ENCODE data around the gene AFAP1L1.

Gene AFAP1L1

DNA sequence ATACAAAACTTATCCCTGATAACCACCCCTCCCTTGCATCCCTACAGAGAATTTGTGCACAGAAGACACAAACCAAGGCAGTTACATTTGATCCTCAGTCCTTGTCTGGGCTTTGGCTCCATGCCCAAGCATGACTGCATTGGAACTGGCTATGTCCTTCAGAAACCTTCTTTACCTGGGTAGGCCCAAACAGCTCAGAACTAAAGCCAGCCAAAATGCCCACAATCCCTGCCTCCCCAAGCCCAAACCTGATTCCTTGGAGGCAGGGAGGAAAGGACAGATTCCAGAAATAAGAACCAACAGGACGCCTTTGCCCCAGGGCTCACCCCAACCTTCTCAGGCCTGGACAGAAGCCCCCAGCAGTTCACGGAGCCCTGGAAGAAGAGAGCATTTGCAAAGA lies 99.2 kb downstream of the AFAP1L1 start:
- Histone ChIP-seq H3K36me3 (replicated peaks) (no peaks in the 10 kb centered on the region), H3K27me3 (replicated peaks) (no peaks in the 10 kb centered on the region), H3K27ac (no peak overlapping the region), H3K4me3 (ENCODE audit: low read depth, low read length) (no peak overlapping the region)
- TF ChIP-seq, protein P1, sequence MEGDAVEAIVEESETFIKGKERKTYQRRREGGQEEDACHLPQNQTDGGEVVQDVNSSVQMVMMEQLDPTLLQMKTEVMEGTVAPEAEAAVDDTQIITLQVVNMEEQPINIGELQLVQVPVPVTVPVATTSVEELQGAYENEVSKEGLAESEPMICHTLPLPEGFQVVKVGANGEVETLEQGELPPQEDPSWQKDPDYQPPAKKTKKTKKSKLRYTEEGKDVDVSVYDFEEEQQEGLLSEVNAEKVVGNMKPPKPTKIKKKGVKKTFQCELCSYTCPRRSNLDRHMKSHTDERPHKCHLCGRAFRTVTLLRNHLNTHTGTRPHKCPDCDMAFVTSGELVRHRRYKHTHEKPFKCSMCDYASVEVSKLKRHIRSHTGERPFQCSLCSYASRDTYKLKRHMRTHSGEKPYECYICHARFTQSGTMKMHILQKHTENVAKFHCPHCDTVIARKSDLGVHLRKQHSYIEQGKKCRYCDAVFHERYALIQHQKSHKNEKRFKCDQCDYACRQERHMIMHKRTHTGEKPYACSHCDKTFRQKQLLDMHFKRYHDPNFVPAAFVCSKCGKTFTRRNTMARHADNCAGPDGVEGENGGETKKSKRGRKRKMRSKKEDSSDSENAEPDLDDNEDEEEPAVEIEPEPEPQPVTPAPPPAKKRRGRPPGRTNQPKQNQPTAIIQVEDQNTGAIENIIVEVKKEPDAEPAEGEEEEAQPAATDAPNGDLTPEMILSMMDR (IDR thresholded peaks at IDR 0.05; ENCODE audit: low read depth, low read length, missing control alignments) = no peak
- in situ Hi-C loops (cut with HindIII; ENCODE audit: low pct_ligation_motif_present, low sequenced_read_pairs) = no loop called here
- DNase-seq = no peak

DNA sequence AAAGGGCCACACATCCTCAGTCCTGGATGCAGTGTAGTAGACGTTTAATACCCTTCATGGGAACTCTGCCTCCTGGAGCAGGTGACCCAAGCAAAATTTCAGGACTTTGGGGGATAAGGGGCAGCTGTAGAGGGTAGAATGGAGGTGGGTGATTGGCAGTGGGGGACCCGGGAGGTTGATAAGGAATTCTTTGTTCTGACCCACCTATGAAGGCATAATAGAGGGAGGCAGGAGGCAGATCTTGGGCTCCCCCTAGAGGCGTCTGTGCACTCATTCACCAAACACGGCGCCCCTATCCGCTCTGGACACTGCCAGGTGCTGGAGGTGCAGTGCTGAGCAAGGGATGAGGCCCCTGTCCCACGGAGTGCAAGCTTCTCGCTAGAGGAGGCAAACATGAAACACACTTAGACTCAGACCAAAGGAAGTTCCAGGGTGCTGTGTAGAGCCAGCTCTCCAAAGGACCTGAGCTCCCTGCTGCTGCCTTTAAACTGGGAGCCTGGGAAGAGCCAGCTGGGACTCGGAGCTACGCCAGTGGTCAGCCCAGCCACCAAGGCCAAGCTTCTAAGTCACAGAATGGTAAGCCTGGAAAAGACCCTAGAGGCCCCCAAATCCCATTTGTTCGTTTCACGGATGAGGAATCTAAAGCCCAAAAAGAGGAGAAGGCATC lies 99.8 kb downstream of the AFAP1L1 start:
- in situ Hi-C loops (cut with HindIII; ENCODE audit: low pct_ligation_motif_present, low sequenced_read_pairs) = no loop called here
- Histone ChIP-seq H3K4me3 (ENCODE audit: low read depth, low read length) (no peak overlapping the region), H3K27me3 (replicated peaks) (no peaks in the 10 kb centered on the region), H3K36me3 (replicated peaks) (no peaks in the 10 kb centered on the region), H3K27ac (no peak overlapping the region)
- DNase-seq = peak; percentile 41
- TF ChIP-seq, protein P1 (IDR thresholded peaks at IDR 0.05; ENCODE audit: low read depth, low read length, missing control alignments) = peak; percentile 91

DNA sequence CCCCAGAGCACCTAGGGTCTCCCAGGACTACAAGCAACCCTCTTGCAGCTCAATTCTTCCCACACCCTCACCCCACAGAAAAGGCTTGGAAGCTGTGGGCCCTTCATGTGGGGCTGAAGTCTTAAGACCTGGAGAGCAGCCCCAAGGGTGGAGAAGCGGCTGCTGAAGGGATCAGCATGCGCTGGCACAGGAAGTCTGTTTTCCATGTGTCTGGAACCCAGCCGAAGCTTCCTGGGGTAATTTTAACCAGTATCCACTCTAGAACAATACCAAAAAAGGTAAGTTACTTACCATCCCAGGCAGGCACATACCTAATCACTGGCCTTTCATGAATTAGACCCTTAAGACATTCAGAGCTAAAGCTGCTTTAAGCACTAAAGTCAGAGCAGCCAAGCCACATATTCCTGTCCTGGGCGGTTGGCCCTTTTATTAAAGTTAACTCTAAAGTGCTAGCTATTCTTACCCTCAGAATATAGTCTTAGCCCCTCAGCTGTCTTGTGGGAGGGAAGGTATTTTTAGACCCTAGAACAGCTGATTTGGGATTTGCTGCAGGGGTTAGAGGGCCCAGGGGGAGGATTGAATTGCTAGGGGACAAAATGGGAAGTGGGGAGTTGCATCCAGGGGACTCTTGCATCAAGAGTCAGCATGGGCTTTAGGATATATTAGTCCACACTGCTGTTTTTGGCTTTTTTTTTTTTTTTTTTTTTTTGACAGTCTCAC lies 100.6 kb downstream of the AFAP1L1 start:
- TF ChIP-seq, protein P1 (IDR thresholded peaks at IDR 0.05; ENCODE audit: low read depth, low read length, missing control alignments) = no peak
- no peak for DNase-seq
- Histone ChIP-seq H3K27ac (no peak overlapping the region), H3K27me3 (replicated peaks) (no peaks in the 10 kb centered on the region), H3K4me3 (ENCODE audit: low read depth, low read length) (no peak overlapping the region), H3K36me3 (replicated peaks) (no peaks in the 10 kb centered on the region)
- in situ Hi-C loops (cut with HindIII; ENCODE audit: low pct_ligation_motif_present, low sequenced_read_pairs) = no loop called here

DNA sequence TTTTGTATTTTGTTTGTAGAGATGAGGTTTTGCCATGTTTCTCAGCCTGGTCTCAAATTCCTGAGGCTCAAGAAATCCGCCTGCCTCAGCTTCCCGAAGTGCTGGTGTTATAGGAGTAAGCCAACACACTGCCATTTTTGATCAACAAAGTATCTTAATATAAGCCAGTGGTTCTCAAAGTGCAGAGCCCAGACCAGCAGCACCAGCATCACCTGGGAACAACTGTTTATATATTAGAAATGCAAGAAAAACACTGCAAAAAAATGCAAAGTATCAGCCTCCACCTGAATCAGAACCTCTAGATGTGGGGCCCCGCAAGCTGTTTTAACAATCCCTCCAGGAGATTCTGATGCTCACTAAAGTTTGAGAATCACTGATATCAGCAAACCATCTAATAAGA lies 101.3 kb downstream of the AFAP1L1 start:
- in situ Hi-C loops (cut with HindIII; ENCODE audit: low pct_ligation_motif_present, low sequenced_read_pairs) = no loop called here
- Histone ChIP-seq H3K27ac (no peak overlapping the region), H3K4me3 (ENCODE audit: low read depth, low read length) (no peak overlapping the region), H3K36me3 (replicated peaks) (no peaks in the 10 kb centered on the region), H3K27me3 (replicated peaks) (no peaks in the 10 kb centered on the region)
- TF ChIP-seq, protein P1 (IDR thresholded peaks at IDR 0.05; ENCODE audit: low read depth, low read length, missing control alignments) = no peak
- no peak for DNase-seq

DNA sequence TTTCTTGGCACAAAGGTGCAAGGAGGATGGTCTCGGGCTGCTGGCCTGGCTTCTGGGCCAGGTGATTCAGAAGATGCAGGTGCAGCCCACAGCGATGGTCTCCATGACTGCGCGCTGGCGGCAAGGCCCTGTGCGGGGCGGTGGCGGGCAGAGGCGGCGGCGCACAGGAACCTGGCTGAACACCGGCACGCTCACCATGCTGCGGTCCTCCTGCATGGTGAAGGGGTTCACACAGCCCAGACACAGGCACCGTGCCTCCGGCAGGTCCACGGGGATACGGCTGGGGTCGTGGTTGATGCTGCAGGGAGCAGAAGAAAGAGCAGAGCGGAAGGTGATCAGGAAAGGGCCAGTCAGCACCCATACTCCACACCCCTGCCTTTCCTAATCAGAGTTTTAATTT lies 102.6 kb downstream of the AFAP1L1 start:
- TF ChIP-seq, protein P1 (IDR thresholded peaks at IDR 0.05; ENCODE audit: low read depth, low read length, missing control alignments) = no peak
- DNase-seq = no peak
- no peak overlapping the region for H3K27ac ChIP-seq
- no peak overlapping the region for H3K4me3 ChIP-seq (ENCODE audit: low read depth, low read length)
- no peaks in the 10 kb centered on the region for H3K36me3 ChIP-seq (replicated peaks)
- H3K27me3 ChIP-seq (replicated peaks) = no peaks in the 10 kb centered on the region
- in situ Hi-C loops (cut with HindIII; ENCODE audit: low pct_ligation_motif_present, low sequenced_read_pairs) = no loop called here
